ENCODE measurements around the gene AUTS2. TPM values are rescaled to one million over a fixed set of nuclear protein-coding genes. Genes with fewer than 3 reads are reported as not detected.

AUTS2 gene
- total RNA-seq, 2 experiments from 2014 or later = 4.0 to 4.7 TPM

DNA sequence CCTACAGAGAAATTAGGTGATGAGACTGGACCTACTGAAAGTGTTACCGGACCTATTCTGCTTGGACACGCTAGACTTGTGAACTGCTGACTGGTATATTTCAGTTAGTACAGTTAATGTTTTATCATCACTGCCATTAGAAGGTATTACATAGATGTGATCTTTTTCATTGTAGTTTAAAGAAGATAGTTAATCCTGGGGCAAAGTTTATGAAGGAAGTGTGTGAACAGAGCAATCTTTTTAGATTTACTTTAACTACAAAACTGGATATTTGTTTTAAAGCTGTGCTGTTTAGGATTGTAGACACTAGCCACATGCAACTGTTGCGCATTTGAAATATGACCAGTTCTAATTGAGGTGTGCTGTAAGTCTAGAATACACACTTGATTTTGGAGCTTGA, 446.7 kb downstream of the AUTS2 start:
- Mint-ChIP-seq H3K4me1 (ENCODE audit: low read depth) (no peaks in the 10 kb centered on the region), H3K27ac (no peak overlapping the region), H3K9me3 (no peaks in the 10 kb centered on the region), H3K27me3 (no peaks in the 10 kb centered on the region), H3K4me3 (no peak overlapping the region), H3K36me3 (no peaks in the 10 kb centered on the region)
- ChIA-PET CTCF (interaction anchor here (0.5 kb wide), 1 partner anchor 43 kb away, joined by 3 read pairs; no protein-coding TSS in a partner anchor), POLR2A (no interaction called here)
- no peak for DNase-seq
- intact Hi-C loops (cut with micrococcal nuclease) = no loop called here

DNA sequence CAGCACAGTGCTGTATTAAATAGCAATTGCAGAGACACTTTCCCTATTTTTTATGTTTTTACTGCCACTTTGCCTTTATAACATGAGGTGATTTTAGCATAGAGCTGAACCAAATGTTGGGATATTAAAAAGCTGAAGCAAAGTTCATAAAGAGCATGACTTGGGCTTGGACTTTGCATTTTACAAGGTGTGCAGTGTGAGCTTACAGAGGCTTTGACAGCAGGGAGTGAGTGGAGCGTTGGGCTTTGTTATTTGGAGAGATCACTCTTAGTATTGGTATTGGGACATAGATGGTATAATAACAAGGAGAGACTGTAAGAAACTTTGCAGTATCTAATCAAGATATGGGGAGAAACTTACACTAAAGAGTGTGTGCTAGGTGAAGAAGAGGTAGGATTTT, 449.1 kb downstream of the AUTS2 start:
- CTCF ChIA-PET = interaction anchor here (0.8 kb wide), 1 partner anchor 651 kb away, joined by 3 read pairs; no protein-coding TSS in a partner anchor
- Mint-ChIP-seq H3K4me1 (ENCODE audit: low read depth) (no peaks in the 10 kb centered on the region), H3K9me3 (no peaks in the 10 kb centered on the region), H3K27ac (no peak overlapping the region), H3K27me3 (no peaks in the 10 kb centered on the region), H3K4me3 (no peak overlapping the region), H3K36me3 (no peaks in the 10 kb centered on the region)
- POLR2A ChIA-PET = no interaction called here
- no peak for DNase-seq
- intact Hi-C loops (cut with micrococcal nuclease) = no loop called here

DNA sequence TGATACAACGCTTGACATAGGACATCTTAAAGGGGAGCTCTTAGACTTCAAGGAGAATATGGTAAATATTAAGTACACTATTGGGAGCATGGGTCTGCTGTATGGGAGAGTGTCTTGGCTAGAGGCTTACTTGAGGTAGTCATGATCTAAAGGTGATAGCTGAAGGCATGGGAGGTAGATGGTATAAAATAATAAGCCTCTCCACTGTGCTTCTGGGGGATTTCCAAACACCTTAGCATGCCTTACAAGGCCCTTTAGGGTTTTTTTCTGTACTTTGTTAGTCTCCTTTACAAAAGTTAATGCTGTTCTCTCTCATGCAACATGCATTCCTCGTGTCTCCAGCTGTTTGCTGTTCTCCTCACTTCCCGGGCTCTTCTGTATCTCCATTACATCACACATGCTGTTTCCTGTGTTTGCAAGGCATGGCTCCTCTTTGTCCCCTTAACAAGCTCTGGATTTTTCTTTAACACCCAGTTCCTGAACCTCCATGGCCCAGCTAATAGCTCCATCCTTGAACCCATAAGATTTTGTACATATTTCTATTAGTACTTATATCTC, 449.7 kb downstream of the AUTS2 start:
- CTCF ChIA-PET = no interaction called here
- POLR2A ChIA-PET = no interaction called here
- Mint-ChIP-seq H3K9me3 (no peaks in the 10 kb centered on the region), H3K27me3 (no peaks in the 10 kb centered on the region), H3K4me3 (no peak overlapping the region), H3K36me3 (no peaks in the 10 kb centered on the region), H3K27ac (no peak overlapping the region), H3K4me1 (ENCODE audit: low read depth) (no peaks in the 10 kb centered on the region)
- no peak for DNase-seq
- intact Hi-C loops (cut with micrococcal nuclease) = no loop called here

DNA sequence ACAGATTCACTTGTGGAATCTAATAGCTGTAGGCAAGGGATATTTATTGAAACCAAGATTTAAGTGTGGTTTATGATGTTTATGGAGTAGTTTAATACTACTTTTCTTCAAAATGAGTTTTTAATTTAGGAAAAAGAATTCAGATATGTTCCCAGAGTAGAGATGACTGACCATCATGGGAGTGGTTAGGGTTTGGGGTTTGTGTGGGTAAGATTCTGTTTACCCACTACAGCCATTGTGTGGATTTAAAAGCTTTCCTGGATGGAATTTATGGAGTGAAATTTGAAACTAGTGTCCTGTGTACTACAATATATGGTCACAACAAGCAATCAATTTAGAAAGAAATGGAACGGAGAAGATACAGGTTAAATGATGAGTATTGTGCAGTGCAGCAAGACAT, 453.5 kb downstream of the AUTS2 start:
- no peak for DNase-seq
- Mint-ChIP-seq H3K27ac (no peak overlapping the region), H3K4me1 (ENCODE audit: low read depth) (no peaks in the 10 kb centered on the region), H3K4me3 (no peak overlapping the region), H3K36me3 (no peaks in the 10 kb centered on the region), H3K27me3 (no peaks in the 10 kb centered on the region), H3K9me3 (peaks cover 3% of the 10 kb centered on the region)
- CTCF ChIA-PET = no interaction called here
- POLR2A ChIA-PET = no interaction called here
- intact Hi-C loops (cut with micrococcal nuclease) = no loop called here

DNA sequence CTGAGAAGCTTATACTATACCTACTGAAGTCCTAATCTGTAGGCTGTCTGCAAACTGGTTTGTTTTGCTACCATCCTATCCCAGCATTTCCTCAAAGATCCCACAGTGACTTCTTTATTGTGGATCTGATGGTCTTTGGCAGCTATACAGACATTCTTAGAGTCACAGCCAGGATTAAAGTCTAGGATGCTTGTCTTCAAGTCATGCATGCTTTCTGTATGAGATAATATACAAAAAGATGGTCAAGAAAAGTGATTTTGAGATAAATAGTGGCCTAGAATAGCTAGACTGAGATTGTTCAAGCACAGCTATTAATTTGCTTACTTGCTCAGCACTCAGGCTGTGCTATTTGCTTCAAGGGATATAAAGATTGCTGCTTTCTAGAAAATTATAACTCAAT, 454.4 kb downstream of the AUTS2 start:
- Mint-ChIP-seq H3K36me3 (no peaks in the 10 kb centered on the region), H3K27ac (no peak overlapping the region), H3K4me3 (no peak overlapping the region), H3K9me3 (peaks cover 3% of the 10 kb centered on the region), H3K27me3 (no peaks in the 10 kb centered on the region), H3K4me1 (ENCODE audit: low read depth) (no peaks in the 10 kb centered on the region)
- intact Hi-C loops (cut with micrococcal nuclease) = no loop called here
- POLR2A ChIA-PET = no interaction called here
- DNase-seq = no peak
- CTCF ChIA-PET = no interaction called here

DNA sequence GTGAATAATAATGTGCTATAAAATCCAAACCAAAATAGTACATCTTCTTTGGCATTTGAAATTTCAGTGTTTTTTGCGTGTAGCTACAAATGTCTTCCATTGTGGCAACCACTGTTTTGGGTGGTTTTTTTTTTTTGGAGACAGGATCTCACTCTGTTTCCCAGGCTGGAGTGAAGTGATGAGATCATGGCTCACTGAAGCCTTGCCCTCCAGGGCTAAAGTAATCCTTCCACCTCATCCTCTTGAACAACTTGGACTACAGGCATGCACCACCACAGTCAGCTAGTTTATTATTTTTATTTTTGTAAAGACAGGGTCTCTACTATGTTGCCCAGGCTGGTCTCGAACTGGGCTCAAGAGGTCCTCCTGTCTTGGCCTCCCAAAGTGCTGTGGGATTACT, 455.1 kb downstream of the AUTS2 start:
- POLR2A ChIA-PET = no interaction called here
- H3K27ac Mint-ChIP-seq = no peak overlapping the region
- no peak overlapping the region for H3K4me3 Mint-ChIP-seq
- CTCF ChIA-PET = no interaction called here
- H3K36me3 Mint-ChIP-seq = no peaks in the 10 kb centered on the region
- no peaks in the 10 kb centered on the region for H3K4me1 Mint-ChIP-seq (ENCODE audit: low read depth)
- intact Hi-C loops (cut with micrococcal nuclease) = no loop called here
- no peak for DNase-seq
- peaks cover 3% of the 10 kb centered on the region for H3K9me3 Mint-ChIP-seq
- H3K27me3 Mint-ChIP-seq = no peaks in the 10 kb centered on the region

DNA sequence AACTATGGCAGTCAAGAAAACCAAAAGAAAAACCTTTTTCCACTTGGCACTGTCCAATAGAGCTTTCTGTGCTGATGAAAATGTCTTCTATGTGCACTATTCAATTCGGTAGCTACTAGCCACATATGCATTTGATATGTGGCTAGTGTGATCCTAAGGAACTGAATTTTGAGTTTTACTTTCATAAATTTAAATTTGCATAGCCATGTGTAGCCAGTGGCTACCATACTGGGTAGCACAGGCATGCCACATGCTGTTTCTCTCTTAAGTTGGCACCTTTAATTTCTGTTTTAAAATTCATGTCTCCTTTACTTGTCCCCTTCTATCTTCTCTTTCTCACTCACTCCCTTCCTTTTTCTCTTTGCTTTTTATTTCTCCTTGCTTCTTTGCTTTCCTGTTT, 455.7 kb downstream of the AUTS2 start:
- H3K36me3 Mint-ChIP-seq = no peaks in the 10 kb centered on the region

DNA sequence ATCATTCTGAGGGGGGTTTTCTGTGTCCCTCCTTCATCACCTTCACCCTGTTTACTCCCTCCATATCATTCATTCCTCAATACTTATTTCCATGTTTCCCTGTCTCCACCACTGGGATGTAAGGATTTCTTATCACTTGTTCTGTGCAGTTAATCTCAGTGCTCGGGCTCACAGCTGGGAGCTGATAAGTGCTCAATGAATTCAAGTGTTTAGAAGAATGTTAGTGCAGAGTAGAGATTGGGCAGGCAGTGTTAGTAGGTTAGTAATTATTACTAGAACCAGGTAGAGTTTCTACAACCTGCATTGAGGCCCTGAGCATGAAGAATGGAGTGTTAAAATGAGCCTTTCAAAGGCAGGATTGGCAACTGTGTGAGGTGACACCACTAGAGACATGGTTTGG, 458.1 kb downstream of the AUTS2 start:
- POLR2A ChIA-PET = no interaction called here
- CTCF ChIA-PET = no interaction called here
- no peak overlapping the region for H3K4me3 Mint-ChIP-seq
- no peaks in the 10 kb centered on the region for H3K36me3 Mint-ChIP-seq
- intact Hi-C loops (cut with micrococcal nuclease) = no loop called here
- no peak overlapping the region for H3K27ac Mint-ChIP-seq
- no peaks in the 10 kb centered on the region for H3K27me3 Mint-ChIP-seq
- no peaks in the 10 kb centered on the region for H3K4me1 Mint-ChIP-seq (ENCODE audit: low read depth)
- DNase-seq = no peak
- peaks cover 3% of the 10 kb centered on the region for H3K9me3 Mint-ChIP-seq

More for the DNA sequence above, 455.7 kb downstream of the AUTS2 start:
- DNase-seq = no peak
- ChIA-PET POLR2A (no interaction called here), CTCF (no interaction called here)
- no peak overlapping the region for H3K4me3 Mint-ChIP-seq
- no peaks in the 10 kb centered on the region for H3K4me1 Mint-ChIP-seq (ENCODE audit: low read depth)
- peaks cover 3% of the 10 kb centered on the region for H3K9me3 Mint-ChIP-seq
- intact Hi-C loops (cut with micrococcal nuclease) = no loop called here
- H3K27me3 Mint-ChIP-seq = no peaks in the 10 kb centered on the region
- H3K27ac Mint-ChIP-seq = no peak overlapping the region

DNA sequence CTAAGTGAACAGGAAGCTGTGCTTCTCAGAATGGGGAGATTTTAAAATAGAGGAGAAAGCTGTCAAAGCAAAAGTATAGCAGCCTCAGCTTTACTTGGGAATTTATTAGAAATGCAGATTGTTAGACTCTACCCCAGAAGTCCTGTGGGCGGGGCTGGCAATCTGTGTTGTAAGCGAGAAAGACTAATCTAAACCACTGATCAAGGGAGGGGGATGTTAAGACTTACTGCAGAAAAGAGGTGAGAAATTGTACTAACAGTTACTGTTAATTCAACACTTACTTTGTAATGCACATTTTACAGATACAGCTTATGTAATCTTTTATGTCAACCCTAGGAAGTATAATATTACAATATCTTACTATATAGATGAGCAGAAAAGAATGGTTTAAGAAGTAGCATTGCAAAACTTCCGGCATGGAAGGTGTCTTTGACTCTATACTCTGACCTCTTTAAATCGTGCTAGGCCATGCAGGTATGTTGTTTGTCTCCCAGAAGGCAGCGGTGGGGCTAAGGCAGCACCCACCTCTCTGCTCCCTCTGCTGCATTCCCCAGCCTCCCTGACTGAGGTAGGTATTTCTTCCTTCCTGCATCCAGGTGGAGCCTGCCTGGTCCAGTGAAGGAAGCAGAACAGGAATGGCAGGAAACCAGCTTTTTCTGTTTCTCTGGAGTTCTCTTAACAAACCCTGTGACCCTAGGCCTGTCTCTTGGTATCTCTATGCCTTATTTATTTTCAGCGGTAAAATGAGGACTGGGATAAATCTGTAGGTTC, 462.2 kb downstream of the AUTS2 start:
- Mint-ChIP-seq H3K4me1 (ENCODE audit: low read depth) (no peaks in the 10 kb centered on the region), H3K27ac (no peak overlapping the region), H3K9me3 (peaks cover 3% of the 10 kb centered on the region), H3K36me3 (no peaks in the 10 kb centered on the region), H3K4me3 (no peak overlapping the region), H3K27me3 (no peaks in the 10 kb centered on the region)
- no peak for DNase-seq
- intact Hi-C loops (cut with micrococcal nuclease) = no loop called here
- ChIA-PET CTCF (no interaction called here), POLR2A (no interaction called here)

DNA sequence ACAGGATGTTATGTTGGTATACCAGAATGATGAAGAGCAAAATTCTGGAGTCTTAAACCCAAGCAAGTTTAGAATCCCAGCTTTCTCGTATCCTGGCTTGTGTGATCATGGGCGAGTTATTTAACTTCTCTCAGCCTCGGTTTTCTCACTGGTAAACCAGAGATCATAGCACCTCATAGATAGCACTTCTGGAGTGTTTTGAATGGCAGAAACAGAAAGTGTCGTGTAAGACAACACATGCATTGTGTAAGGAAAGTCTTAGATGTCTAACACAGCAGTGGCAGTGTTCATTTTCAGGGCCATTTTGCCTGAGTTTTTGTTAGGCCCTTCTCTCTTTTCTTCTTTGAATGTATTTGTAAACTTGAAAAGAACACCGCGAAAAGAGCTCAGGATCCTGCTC, 465.1 kb downstream of the AUTS2 start:
- Mint-ChIP-seq H3K4me3 (no peak overlapping the region), H3K36me3 (no peaks in the 10 kb centered on the region), H3K27ac (no peak overlapping the region), H3K9me3 (no peaks in the 10 kb centered on the region), H3K27me3 (no peaks in the 10 kb centered on the region), H3K4me1 (ENCODE audit: low read depth) (no peaks in the 10 kb centered on the region)
- ChIA-PET POLR2A (no interaction called here), CTCF (no interaction called here)
- no peak for DNase-seq
- intact Hi-C loops (cut with micrococcal nuclease) = no loop called here

DNA sequence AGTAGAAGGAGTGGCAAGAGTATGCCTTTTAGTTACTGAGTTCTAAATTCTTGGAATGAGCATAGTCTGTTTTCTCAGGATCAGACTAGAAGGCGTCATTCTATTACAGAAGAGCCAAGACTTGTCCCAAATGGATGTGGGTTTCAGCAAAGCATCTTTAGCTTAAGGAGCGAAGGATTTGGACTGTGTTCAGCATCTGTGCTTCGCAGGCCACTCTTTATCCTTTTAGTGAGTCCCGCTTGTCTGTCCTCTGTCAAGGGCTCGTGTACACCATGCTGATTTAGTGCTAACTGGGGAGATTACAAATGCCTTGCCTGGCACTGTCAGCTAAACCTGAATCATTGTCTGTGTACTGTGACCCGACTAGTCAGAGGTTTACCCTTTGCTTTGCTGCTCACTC, 465.7 kb downstream of the AUTS2 start:
- no peaks in the 10 kb centered on the region for H3K4me1 Mint-ChIP-seq (ENCODE audit: low read depth)
- intact Hi-C loops (cut with micrococcal nuclease) = no loop called here
- no peaks in the 10 kb centered on the region for H3K9me3 Mint-ChIP-seq
- H3K27ac Mint-ChIP-seq = no peak overlapping the region
- H3K36me3 Mint-ChIP-seq = no peaks in the 10 kb centered on the region
- ChIA-PET CTCF (no interaction called here), POLR2A (no interaction called here)
- no peak for DNase-seq
- H3K27me3 Mint-ChIP-seq = no peaks in the 10 kb centered on the region
- H3K4me3 Mint-ChIP-seq = no peak overlapping the region

DNA sequence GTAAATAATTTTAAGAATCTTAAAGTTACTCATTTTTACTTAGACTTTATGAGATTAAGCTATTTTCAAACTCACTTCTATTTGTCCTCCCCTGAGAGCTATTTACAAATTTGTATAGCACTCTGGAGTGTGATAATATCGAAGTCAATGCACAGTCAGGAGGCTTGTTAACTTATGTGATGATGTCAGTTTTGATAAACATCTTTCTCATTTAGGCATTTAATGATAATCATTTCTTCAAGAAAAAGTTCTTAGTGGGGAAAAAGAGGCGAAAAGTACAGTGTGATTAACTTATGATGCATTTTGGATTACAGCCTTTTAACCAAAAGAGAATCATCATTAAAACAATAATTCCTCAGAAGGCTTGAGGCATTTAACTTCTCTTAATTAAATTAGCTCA, 468.6 kb downstream of the AUTS2 start:
- intact Hi-C loops (cut with micrococcal nuclease) = no loop called here
- Mint-ChIP-seq H3K27ac (no peak overlapping the region), H3K36me3 (no peaks in the 10 kb centered on the region), H3K4me1 (ENCODE audit: low read depth) (no peaks in the 10 kb centered on the region), H3K4me3 (no peak overlapping the region), H3K9me3 (no peaks in the 10 kb centered on the region), H3K27me3 (no peaks in the 10 kb centered on the region)
- DNase-seq = no peak
- ChIA-PET POLR2A (no interaction called here), CTCF (no interaction called here)

DNA sequence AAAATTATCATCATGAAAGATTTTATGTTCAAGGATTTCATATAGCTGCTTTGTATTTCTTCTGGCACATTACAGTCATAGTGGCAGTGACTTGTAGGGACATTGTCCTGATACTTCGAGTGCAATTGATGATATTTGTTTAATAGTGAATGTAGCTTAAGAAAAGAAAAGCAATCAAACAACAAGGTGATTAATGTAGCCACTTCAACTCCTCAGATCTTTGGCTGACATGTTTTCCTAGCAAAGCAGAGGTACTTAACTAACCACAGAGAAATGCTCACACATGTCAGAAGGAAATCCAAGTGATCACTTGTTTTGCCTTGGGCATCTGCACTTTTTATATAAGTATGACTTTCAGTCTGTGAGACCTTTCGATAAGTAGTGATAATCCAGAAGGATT, 470.3 kb downstream of the AUTS2 start:
- no peak for DNase-seq
- ChIA-PET CTCF (no interaction called here), POLR2A (no interaction called here)
- no peaks in the 10 kb centered on the region for H3K9me3 Mint-ChIP-seq
- H3K27me3 Mint-ChIP-seq = no peaks in the 10 kb centered on the region
- H3K36me3 Mint-ChIP-seq = no peaks in the 10 kb centered on the region
- H3K4me3 Mint-ChIP-seq = no peak overlapping the region
- no peak overlapping the region for H3K27ac Mint-ChIP-seq
- intact Hi-C loops (cut with micrococcal nuclease) = no loop called here
- no peaks in the 10 kb centered on the region for H3K4me1 Mint-ChIP-seq (ENCODE audit: low read depth)
